GM23338 (cell line): ENCODE data around the gene M1AP. TPM values are rescaled to one million over a fixed set of nuclear protein-coding genes. Genes with fewer than 3 reads are reported as not detected.

Experiments
- ATAC-seq: fragments of 200-7000 bp; cut with Tn5 transposase; 3 replicates; pipeline ENCODE4 v1.9.1; 2020
- DNase-seq: peaks from one replicate; pipeline ENCODE4 v3.0.0-alpha.2; 2015; ENCODE audit warnings: low spot score
- H2AFZ ChIP-seq: fragments of 200-600 bp; sonication (generic); 2 replicates; pipeline ENCODE4 v1.8.0; 2016; ENCODE audit warnings: antibody characterized with exemption, mild to moderate bottlenecking, moderate library complexity
- H3F3A ChIP-seq: fragments of 200-600 bp; sonication (generic); replicated peaks from 2 replicates; pipeline ENCODE4 v1.8.0; 2017; ENCODE audit warnings: antibody characterized with exemption, mixed run types, low read depth
- H3K27ac ChIP-seq: fragments of 200-600 bp; sonication (generic); 2 replicates; pipeline ENCODE4 v1.6.1; 2016; ENCODE audit warnings: low read depth
- H3K27me3 ChIP-seq: fragments of 200-600 bp; sonication (generic); 2 replicates; pipeline ENCODE4 v1.8.0; 2016; ENCODE audit warnings: mild to moderate bottlenecking, mixed run types, moderate library complexity; ENCODE audit not compliant: insufficient read depth
- H3K36me3 ChIP-seq: fragments of 200-600 bp; sonication (generic); 2 replicates; pipeline ENCODE4 v1.8.0; 2016; ENCODE audit warnings: mild to moderate bottlenecking; ENCODE audit not compliant: insufficient read depth
- H3K4me1 ChIP-seq: fragments of 200-600 bp; sonication (generic); 2 replicates; pipeline ENCODE4 v1.8.0; 2016; ENCODE audit warnings: mild to moderate bottlenecking, moderate library complexity; ENCODE audit not compliant: insufficient read depth
- H3K4me2 ChIP-seq: fragments of 200-600 bp; sonication (generic); 2 replicates; pipeline ENCODE4 v1.7.1; 2017; ENCODE audit warnings: mixed run types
- H3K4me3 ChIP-seq: fragments of 200-600 bp; sonication (generic); 2 replicates; pipeline ENCODE4 v1.6.1; 2016; ENCODE audit warnings: mixed run types
- H3K79me2 ChIP-seq: fragments of 200-600 bp; sonication (generic); replicated peaks from 2 replicates; pipeline ENCODE4 v1.8.0; 2017; ENCODE audit warnings: mild to moderate bottlenecking; ENCODE audit not compliant: insufficient read depth
- H3K9me2 ChIP-seq: fragments of 200-600 bp; sonication (generic); 2 replicates; pipeline ENCODE4 v1.8.0; 2017; ENCODE audit not compliant: insufficient read depth
- H4K20me1 ChIP-seq: fragments of 200-600 bp; sonication (generic); replicated peaks from 2 replicates; pipeline ENCODE4 v1.8.0; 2017; ENCODE audit warnings: mild to moderate bottlenecking; ENCODE audit not compliant: insufficient read depth
- H3K27ac Mint-ChIP-seq: 2 replicates; pipeline ENCODE4 v1.8.0; 2020; ENCODE audit warnings: inconsistent platforms, mild to moderate bottlenecking, moderate library complexity, mixed read lengths
- H3K27me3 Mint-ChIP-seq: 3 replicates; pipeline ENCODE4 v1.8.0; 2022; ENCODE audit warnings: low read depth, mild to moderate bottlenecking, moderate library complexity, mixed read lengths, inconsistent platforms; ENCODE audit not compliant: insufficient read depth, poor library complexity
- H3K36me3 Mint-ChIP-seq: 3 replicates; pipeline ENCODE4 v1.8.0; 2021; ENCODE audit warnings: low read depth, mild to moderate bottlenecking, inconsistent platforms, moderate library complexity, mixed read lengths
- H3K4me1 Mint-ChIP-seq: 3 replicates; pipeline ENCODE4 v1.8.0; 2020; ENCODE audit warnings: mild to moderate bottlenecking, inconsistent platforms, mixed read lengths
- H3K4me3 Mint-ChIP-seq: 3 replicates; pipeline ENCODE4 v1.8.0; 2021; ENCODE audit warnings: moderate library complexity, mild to moderate bottlenecking, inconsistent platforms, mixed read lengths
- H3K9me3 Mint-ChIP-seq: 3 replicates; pipeline ENCODE4 v1.8.0; 2020; ENCODE audit warnings: moderate library complexity, mild to moderate bottlenecking, inconsistent platforms, mixed read lengths
- CREB1 ChIP-seq: fragments of 250-450 bp; sonication (Bioruptor Pico); IDR thresholded peaks from 2 replicates; pipeline ENCODE4 v1.5.0; 2020; ENCODE audit warnings: low read depth, mild to moderate bottlenecking, moderate library complexity
- CTCF ChIP-seq, 2 experiments: fragments of 200-600 bp in 1 of 2; sonication (generic) in 1 of 2; conservative IDR thresholded peaks; 2 replicates each; pipeline versions ENCODE4 v1.5.1 to v1.6.1; 2016 to 2017; ENCODE audit warnings: antibody characterized with exemption in 2 of 2, low read depth in 2 of 2, mild to moderate bottlenecking in 2 of 2, moderate library complexity in 1 of 2
- ETS1 ChIP-seq: IDR thresholded peaks from 2 replicates; pipeline ENCODE4 v1.6.1; 2016; ENCODE audit warnings: antibody characterized with exemption
- EZH2 ChIP-seq: fragments of 200-600 bp; sonication (generic); IDR thresholded peaks from one replicate; pipeline ENCODE4 v1.8.0; 2017; ENCODE audit warnings: antibody characterized with exemption, mild to moderate bottlenecking, low read depth; ENCODE audit not compliant: unreplicated experiment
- EZH2phosphoT487 ChIP-seq: fragments of 200-600 bp; sonication (generic); IDR thresholded peaks from one replicate; pipeline ENCODE4 v1.8.1; 2018; ENCODE audit warnings: antibody characterized with exemption; ENCODE audit not compliant: unreplicated experiment
- JUNB ChIP-seq: IDR thresholded peaks from one replicate; pipeline ENCODE4 v1.6.1; 2016; ENCODE audit warnings: antibody characterized with exemption; ENCODE audit not compliant: unreplicated experiment
- NANOG ChIP-seq: IDR thresholded peaks from 2 replicates; pipeline ENCODE4 v1.6.1; 2016; ENCODE audit warnings: antibody characterized with exemption, borderline replicate concordance
- POLR2AphosphoS5 ChIP-seq: IDR thresholded peaks from 2 replicates; pipeline ENCODE4 v1.6.1; 2016; ENCODE audit warnings: antibody characterized with exemption, low read depth
- REST ChIP-seq: IDR thresholded peaks from one replicate; pipeline ENCODE4 v1.6.1; 2018; ENCODE audit warnings: antibody characterized with exemption; ENCODE audit not compliant: unreplicated experiment
- STAT1 ChIP-seq: IDR thresholded peaks from one replicate; pipeline ENCODE4 v1.6.1; 2016; ENCODE audit warnings: antibody characterized with exemption; ENCODE audit not compliant: unreplicated experiment
- ZNF114 ChIP-seq: fragments of 250-450 bp; sonication (Bioruptor Pico); IDR thresholded peaks from 2 replicates; pipeline ENCODE4 v1.5.0; 2020; ENCODE audit warnings: mild to moderate bottlenecking, moderate library complexity
- ZNF331 ChIP-seq: fragments of 250-450 bp; sonication (Bioruptor Pico); IDR thresholded peaks from 2 replicates; pipeline ENCODE4 v1.5.0; 2020; ENCODE audit warnings: low read depth, mild to moderate bottlenecking, moderate library complexity
- ZNF462 ChIP-seq: fragments of 250-450 bp; sonication (Bioruptor Pico); IDR thresholded peaks from 2 replicates; pipeline ENCODE4 v1.5.0; 2020; ENCODE audit warnings: mild to moderate bottlenecking, moderate library complexity
- polyA plus RNA-seq: library from polyadenylated mRNA; unstranded; fragments of >200 nt; fragmentation: Nextera tagmentation; extraction: Ambion mirVana; gene quantifications from 2 replicates; pipeline ENCODE4 v1.2.1, GENCODE V29; 2016
- total RNA-seq: library from RNA; depleted of rRNA; stranded (reverse); fragments of >200 nt; shearing (Covaris generic); gene quantifications from 2 replicates; pipeline ENCODE4 v1.2.3, GENCODE V29; 2014

Gene M1AP
- total and polyA plus RNA-seq, 2 experiments from 2014 or later: 5.1 to 12.1 TPM

- H3K27me3 Mint-ChIP-seq: peaks cover 30% of the 10 kb centered on the region
- Histone ChIP-seq H3K27ac (no peak overlapping the region), H3K4me1 (peaks cover 3% of the 10 kb centered on the region; the same call in 1 of the 2 replicates), H4K20me1 (peaks cover 4% of the 10 kb centered on the region; the same call in 1 of the 2 replicates), H3K4me3 (no peak overlapping the region), H3K27me3 (peaks cover 27% of the 10 kb centered on the region), H2AFZ (no peak overlapping the region), H3K9me2 (peaks cover 7% of the 10 kb centered on the region; the same call in 1 of the 2 replicates), H3K4me2 (no peak overlapping the region), H3K79me2 (no peaks in the 10 kb centered on the region), H3F3A (0 out of 2 replicates have a peak, but pooled peaks cover 4% of the 10 kb centered on the region), H3K36me3 (no peaks in the 10 kb centered on the region)
- H3K4me1 Mint-ChIP-seq: peaks cover 4% of the 10 kb centered on the region
- no peak overlapping the region for H3K4me3 Mint-ChIP-seq
- 0 out of 3 replicates have a peak, but pooled peaks cover 5% of the 10 kb centered on the region for H3K9me3 Mint-ChIP-seq
- H3K36me3 Mint-ChIP-seq: no peaks in the 10 kb centered on the region
- TF ChIP-seq POLR2AphosphoS5 (no peak), REST (no peak), ZNF114 (no peak), EZH2phosphoT487 (no peak), ZNF462 (CRISPR knock-in tag) (no peak), ETS1 (no peak), CREB1 (CRISPR knock-in tag) (no peak), NANOG (no peak), ZNF331 (no peak), CTCF (conservative IDR thresholded peaks at IDR 0.05; ENCODE audit: low read depth in 2 of 2) (no peak), STAT1 (no peak), EZH2 (no peak), JUNB (no peak)
- no peak for DNase-seq
- no peak overlapping the region for H3K27ac Mint-ChIP-seq
- no peak for ATAC-seq
These were observed 7.4 kb upstream of the M1AP start for GRCh38 chr2:74655579-74655978.
